ENCODE measurements around the gene MCM9.
"Not testable (repeated sequence)": the region's sequence is repeated elsewhere in the genome, so short reads cannot be mapped to it uniquely, and the experiment has no call there.

MCM9 gene

DNA sequence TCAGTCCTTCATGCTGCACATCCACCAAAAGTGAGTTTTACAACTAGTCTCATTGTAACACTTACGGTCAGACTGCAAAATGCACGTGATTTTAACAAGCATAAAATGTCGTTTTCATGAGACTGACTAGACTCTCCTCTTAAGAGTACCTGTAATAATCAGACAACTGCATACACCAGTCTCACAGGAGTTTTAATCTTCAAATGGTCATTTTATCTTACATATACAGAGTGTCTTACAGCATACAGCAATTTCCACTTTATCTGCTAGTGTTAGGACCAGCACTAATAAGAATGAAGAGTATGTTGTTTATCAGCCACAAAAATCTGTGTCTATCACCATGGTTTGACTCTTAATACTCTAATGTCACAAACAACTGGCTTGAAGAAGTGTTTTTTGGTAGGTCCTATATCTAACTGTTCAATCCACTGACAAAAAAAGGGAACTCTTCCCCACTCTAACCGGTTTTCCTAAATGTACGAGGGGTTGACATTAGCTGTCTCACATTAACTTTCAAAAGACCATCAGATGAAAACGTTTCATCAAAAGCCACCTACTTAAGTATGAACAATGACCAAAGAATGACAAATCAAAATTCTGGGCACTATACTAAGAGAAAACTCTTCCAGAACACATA lies 42.5 kb downstream of the MCM9 start:
- no peak for DNase-seq

DNA sequence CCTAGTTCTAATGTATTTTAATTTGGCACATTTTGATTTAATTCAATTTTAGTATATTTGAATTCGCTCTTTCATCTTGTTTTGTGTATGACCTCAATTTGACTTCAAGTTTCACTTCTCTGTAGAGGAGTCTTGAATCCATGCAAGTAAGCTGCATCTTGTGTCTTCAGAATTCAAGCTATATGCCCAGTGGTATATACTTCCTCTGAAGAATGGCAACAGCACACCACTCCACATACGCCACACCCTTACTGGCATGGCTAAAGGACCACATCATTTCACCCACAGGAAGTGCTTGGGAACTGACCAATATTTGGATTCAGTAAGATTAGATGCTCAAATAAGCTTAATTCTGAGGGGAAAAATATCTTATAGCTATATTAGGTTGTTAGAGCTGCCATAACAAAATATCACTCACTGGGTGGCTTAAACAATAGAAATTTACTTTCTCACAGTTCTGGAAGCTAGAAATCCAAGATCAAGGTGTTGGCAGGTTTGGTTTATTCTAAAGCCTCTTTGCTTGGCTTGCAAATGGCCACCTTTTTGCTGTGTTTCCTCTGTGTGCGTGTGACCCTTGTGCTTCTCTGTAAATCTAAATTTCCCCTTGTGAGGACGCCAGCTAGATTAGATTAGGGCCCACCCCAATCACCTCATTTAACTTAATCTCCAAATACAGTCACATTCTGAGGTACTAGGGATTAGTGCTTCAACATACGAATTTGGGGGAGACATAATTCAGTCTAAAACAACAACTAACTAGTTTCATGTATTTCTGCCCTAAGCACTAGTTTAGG lies 43.8 kb downstream of the MCM9 start:
- DNase-seq = peak; percentile 38

DNA sequence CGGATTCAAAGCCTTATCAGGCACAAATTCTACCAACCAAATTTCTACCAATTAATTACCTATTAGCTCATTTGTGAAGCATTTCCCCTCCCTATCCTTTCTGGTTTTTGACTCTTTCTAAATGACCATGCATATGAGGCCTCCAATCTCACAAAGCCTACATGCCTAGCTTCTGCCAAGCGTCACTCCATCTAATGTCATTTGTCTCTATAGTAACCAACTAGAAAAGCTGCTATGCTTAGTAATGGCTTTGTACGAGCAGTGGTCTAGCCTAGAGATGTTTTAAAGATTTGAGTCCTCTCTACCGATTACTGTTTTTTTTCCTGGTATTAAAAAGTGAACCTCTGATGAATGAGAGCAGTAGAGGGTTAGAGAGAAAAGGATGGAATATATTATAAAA lies 45.8 kb downstream of the MCM9 start:
- no peak for DNase-seq

- DNase-seq = no peak
These were observed 48.3 kb downstream of the MCM9 start for GRCh38 chr6:118886641-118887040.

DNA sequence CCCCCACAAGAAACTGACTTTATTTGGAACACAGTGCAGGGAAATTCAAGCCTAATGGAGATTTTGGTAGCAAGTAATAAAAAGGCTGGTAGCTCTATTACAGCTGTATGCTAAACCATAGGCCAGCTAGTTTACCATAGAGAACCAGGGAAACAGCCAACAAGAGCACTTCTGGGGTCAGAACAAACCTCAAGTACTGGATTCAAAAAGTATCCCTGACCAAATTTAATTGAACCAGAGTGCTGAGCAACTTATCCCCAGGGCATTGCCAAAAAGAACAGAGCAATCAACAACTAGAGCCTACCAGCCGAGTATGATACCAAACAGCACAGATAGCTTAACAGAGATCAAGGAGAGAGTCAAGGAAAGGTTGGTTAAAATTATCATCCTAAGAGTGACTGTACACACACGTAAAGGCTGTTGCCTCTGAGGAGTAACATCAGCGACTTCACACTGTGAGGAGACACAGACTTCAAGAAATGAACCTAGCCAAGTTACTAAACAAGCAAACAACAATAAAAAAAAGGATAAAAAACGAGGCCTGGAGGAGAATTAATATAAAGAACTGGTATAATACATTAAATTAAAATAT lies 52.5 kb downstream of the MCM9 start:
- DNase-seq = no peak

DNA sequence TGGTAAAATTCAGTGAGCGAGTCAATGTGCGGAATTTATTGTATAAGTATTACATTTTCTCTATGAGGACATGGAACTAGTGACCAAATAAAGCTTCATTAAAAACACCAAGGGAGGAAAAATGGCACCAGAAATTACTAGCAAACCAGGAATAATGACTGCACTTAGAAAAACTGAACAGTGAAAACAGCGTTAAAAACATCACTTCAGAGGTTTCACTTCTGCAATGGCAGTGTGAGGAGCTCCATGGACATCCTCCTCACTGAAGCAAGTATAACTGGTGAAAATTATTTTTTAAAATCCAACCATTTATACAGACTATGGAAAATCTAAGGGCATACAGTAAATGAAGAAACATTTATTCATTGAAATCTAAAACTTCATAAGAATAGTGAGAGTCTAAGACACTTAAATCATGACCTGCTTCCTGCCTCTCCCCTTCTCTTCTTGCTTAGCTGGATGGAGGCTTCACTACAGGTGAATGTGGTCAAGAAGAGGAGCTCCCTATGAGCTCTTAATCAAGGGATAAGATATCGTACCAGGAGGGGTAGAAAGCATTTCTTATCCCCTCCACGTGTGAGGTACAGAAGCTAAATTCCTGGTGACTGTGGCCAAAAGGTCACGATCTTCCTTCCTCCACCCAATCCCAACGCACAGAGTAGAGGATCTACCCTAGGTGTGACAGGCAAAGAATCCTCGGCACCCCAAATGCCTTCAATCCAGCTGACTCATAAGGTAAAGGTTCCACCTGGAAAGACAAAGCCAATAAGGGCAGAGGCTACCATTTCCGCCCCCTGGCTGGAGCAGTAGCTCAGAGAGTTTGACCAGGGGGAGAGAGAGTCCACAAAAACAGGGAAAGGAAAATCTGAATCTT lies 53.3 kb downstream of the MCM9 start:
- peak; percentile 38 for DNase-seq

DNA sequence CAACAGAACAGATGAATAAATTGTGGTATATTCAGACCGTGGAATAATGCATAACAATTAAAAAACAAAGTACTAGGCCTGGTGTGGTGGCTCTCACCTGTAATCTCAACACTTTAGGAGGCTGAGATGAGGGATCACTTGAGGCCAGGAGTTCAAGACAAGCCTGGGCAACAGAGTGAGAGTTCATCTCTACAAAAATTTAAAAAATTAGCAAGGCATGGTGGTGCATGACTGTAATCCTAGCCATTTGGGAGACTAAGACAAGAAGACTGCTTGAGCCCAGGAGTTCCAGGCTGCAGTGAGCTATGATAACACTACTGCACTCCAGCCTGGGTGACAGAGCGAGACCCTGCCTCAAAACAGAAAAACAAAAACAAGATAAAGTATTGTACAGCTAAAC lies 57.2 kb downstream of the MCM9 start:
- DNase-seq = no peak

GRCh38 chr6:118876814-118877213 lies 58.1 kb downstream of the MCM9 start:
- no peak for DNase-seq

GRCh38 chr6:118876198-118876597 lies 58.8 kb downstream of the MCM9 start:
- DNase-seq = no peak

DNA sequence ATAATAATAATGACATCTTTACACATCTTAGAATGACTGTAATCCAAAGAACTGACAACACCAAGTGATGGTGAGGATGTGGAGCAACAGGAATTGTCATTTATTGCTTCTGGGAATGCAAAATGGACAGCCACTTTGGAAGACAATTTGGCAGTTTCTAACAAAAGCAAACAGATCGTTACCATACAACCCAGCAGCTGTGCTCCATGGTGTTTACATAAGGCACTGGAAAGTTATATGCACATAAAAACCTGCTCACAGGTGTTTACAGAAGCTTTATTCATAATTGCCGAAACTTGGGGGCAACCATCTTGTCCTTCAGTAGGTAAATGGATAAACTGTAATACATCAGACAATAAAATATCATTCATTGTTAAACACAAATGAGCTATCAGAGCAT lies 59.3 kb downstream of the MCM9 start:
- DNase-seq = no peak

DNA sequence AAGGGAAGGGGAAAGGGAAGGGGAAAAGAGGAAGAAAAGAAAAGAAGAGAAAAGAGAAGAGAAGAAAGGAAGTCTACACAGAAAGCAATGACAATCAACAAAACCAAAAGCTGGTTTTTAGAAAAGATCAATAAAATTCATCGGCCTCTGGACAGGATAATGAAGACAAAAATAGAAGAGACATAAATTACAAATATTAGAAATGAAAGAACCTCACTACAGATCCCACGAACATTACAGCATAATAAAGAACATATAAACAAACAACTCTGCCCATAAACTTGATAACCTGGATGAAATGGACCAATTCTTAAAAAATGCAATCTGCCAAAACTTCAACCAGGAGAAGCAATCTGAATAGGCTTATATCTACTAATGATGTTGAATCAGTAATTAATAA lies 61.7 kb downstream of the MCM9 start:
- DNase-seq = no peak

GRCh38 chr6:118872726-118873125 lies 62.2 kb downstream of the MCM9 start:
- no peak for DNase-seq

DNA sequence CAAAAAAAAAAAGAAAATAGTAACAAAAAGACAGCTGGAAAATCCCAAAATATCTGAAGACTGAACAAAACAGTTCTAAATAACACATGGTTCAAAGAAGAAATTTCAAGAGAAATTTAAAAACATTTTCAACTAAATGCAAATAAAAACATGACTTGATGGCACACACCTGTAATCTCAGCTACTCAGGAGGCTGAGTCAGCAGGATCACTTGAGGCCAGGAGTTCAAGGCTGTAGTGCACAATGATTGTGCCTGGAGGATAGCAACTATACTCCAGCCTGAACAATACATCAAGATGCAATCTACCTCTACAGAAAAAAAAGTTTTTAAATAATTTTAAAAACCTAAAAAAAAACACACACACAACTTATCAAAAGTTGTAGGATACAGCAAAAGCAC lies 62.6 kb downstream of the MCM9 start:
- no peak for DNase-seq

- no peak for DNase-seq
These were observed 63.6 kb downstream of the MCM9 start for GRCh38 chr6:118871331-118871730.

- DNase-seq = no peak
These were observed 64.9 kb downstream of the MCM9 start for GRCh38 chr6:118869894-118870589.

GRCh38 chr6:118869350-118869749 lies 65.6 kb downstream of the MCM9 start:
- no peak for DNase-seq

DNA sequence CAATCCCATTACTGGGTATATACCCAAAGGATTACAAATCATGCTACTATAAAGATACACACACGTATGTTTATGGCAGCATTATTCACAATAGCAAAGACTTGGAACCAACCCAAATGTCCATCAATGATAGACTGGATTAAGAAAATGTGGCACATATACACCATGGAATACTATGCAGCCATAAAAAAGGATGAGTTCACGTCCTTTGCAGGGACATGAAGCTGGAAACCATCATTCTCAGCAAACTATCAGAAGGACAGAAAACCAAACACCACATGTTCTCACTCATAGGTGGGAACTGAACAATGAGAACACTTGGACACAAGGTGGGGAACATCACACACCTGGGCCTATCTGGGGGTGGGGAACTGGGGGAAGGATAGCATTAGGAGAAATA lies 66.1 kb downstream of the MCM9 start:
- not testable (repeated sequence) for DNase-seq

DNA sequence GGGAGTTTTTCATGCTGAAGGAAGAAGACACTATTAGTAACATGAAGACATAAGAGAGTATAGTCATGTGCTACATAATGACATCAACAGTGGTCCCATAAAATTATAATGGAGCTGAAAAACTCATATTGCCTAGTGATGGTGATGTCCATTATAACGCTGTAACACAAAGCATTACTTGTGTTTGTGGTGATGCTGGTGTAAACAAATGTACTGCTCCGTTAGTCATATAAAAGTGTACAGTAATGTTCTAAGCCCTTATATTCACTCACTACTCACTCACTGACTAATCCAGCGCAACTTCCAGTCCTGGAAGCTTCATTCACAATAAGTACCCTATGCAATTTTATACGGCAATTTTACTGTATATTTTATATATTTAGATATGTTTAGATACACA lies 67.8 kb downstream of the MCM9 start:
- no peak for DNase-seq

DNA sequence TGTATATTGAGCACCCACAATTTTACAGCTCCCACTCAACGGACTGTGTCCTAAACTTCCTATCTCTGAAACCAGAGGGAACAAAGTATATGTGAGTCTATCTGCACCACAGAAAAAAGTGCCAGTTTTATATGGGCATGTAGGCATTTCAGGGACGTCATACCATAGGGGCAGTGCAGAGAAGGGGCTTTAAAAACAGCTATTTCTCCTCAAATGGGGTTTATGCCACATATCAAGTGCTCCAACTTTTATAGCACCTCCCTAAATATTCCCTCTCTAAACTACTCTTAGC lies 69.9 kb downstream of the MCM9 start:
- no peak for DNase-seq

DNA sequence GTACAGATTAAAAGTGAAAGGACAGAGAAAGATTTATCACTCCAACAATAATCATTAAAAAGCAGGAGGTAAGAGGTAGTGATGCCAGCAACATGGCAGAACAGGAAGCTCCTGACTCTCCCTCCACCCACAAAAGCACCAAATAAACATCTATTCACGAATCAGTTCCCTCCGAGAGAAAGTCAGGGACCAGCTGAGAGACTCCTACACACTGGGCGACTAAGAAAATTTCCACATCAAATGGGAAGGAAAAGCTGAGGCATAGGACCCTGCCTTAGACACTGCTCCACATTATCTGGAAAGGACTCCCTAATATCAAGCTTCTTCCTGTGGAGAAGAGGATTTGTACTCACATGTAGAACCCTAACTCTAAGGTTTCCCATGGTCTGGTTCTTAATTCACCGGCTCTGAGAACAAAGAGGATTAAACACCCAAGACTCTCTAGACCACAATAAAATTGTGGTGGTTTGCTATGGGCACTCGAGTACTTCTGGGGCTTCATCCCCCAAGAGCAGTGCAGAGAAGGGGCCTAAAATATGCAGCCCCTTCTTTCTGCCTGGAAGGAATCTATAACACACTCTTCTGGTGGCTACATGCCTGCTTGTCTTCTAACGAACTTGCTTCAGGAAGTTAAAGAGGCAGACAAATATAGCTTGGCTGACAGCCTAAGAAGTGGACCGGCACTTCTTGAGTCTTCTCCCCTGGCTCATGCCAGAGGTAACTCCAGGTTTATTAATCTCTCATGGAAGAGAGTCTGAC lies 70.4 kb downstream of the MCM9 start:
- DNase-seq = no peak

DNA sequence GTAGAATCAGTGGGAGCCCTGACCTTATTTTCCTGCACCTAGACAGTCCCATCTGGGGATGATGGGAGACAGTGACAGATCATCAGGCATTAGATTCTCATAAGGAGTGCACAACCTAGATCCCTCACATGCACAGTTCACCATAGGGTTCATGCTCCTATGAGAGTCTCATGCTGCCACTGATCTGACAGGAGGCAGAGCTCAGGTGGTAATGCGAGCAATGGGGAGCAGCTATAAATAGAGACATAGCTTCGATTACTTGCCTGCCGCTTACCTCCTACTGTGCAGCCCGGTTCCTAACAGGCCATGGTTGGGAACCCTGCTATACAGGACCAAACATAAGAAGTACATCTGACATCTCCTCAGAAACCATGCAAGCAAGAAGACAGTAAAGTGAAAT lies 72.5 kb downstream of the MCM9 start:
- DNase-seq = no peak

- DNase-seq = no peak
These were observed 74.1 kb downstream of the MCM9 start for GRCh38 chr6:118860880-118861279.
